ENCODE results near the gene CDKAL1. TPM values are rescaled to one million over a fixed set of nuclear protein-coding genes. Genes with fewer than 3 reads are reported as not detected.
A peak's percentile ranks its signal among the peaks of the same experiment; 100 is the strongest.
"Not testable (repeated sequence)": the region's sequence is repeated elsewhere in the genome, so short reads cannot be mapped to it uniquely, and the experiment has no call there.

The CDKAL1 gene
- total RNA-seq, 1 donor from 2014 or later = 13.4 TPM

DNA sequence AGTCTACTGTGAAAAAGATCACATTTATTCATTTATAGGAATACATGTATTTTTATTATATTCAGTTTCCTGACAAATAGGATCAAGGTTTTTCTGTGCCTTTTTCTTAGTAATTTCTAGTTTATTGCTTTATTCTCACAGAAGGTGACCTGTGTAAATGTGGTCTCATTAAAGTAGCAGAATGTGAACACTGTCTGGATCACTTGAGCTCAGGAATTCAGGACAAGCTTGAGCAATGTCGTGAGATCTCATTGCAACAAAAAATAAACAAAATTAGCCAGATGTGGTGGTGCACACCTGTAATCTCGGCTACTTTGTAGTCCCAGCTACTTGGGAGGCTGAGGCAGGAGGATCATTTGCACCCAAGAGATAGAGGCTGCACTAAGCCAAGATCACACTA is 516.7 kb downstream of the CDKAL1 start:
- Histone ChIP-seq H3K4me3 (ENCODE audit: low read depth, low read length) (no peak overlapping the region), H3K36me3 (ENCODE audit: control insufficient read depth, insufficient read depth, low read length) (no peaks in the 10 kb centered on the region), H3K27me3 (ENCODE audit: control insufficient read depth, insufficient read depth, low read length) (no peaks in the 10 kb centered on the region)
- FAIRE-seq = no peak
- TF ChIP-seq, protein P1, sequence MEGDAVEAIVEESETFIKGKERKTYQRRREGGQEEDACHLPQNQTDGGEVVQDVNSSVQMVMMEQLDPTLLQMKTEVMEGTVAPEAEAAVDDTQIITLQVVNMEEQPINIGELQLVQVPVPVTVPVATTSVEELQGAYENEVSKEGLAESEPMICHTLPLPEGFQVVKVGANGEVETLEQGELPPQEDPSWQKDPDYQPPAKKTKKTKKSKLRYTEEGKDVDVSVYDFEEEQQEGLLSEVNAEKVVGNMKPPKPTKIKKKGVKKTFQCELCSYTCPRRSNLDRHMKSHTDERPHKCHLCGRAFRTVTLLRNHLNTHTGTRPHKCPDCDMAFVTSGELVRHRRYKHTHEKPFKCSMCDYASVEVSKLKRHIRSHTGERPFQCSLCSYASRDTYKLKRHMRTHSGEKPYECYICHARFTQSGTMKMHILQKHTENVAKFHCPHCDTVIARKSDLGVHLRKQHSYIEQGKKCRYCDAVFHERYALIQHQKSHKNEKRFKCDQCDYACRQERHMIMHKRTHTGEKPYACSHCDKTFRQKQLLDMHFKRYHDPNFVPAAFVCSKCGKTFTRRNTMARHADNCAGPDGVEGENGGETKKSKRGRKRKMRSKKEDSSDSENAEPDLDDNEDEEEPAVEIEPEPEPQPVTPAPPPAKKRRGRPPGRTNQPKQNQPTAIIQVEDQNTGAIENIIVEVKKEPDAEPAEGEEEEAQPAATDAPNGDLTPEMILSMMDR (IDR thresholded peaks at IDR 0.05; ENCODE audit: insufficient read depth, low read length, severe bottlenecking) = no peak
- no peak for DNase-seq (ENCODE audit: low read depth)

DNA sequence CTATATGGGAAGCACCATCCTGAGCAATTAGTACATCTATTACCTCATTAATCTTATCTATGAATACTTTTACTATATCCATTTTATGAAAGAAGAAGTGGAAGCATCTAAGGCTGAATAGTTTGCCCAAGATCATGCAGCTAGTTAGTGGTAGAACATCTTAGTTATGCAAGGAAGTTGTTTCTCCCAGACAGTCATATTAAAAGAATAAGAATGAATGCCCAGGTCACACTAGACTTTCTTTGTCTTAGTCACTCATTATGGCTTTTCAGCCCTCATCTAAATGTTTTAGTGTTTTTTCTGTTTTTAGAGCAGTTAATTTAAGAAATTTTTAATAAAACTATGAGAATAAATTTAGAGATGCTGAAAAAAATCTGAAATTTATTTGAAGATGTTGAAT is 517.5 kb downstream of the CDKAL1 start:
- no peaks in the 10 kb centered on the region for H3K27me3 ChIP-seq (ENCODE audit: control insufficient read depth, insufficient read depth, low read length)
- DNase-seq (ENCODE audit: low read depth) = no peak

DNA sequence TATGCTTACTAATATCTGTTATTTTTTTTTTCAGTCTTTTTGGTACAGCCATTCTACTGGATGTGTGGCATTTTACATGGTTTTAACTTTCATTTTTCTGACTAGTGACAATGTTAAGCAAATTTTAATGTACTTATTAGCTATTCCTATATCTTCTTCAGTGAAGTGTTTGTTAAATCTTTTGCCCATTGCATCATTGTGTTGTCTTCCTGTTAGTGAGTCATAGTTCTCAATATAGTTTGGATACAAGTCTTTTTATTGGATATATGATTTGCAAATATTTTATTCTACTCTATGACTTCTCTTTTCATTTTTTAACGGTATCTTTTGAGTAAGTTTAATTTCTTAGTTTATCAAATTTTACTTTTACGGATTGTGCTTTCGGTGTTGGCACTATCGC is 519.4 kb downstream of the CDKAL1 start:
- no peaks in the 10 kb centered on the region for H3K27me3 ChIP-seq (ENCODE audit: control insufficient read depth, insufficient read depth, low read length)
- no peak overlapping the region for H3K4me3 ChIP-seq (ENCODE audit: low read depth, low read length)
- TF ChIP-seq, protein P1 (IDR thresholded peaks at IDR 0.05; ENCODE audit: insufficient read depth, low read length, severe bottlenecking) = no peak
- FAIRE-seq = no peak
- DNase-seq (ENCODE audit: low read depth) = peak; percentile 71
- no peaks in the 10 kb centered on the region for H3K36me3 ChIP-seq (ENCODE audit: control insufficient read depth, insufficient read depth, low read length)

More for the DNA sequence above, 517.5 kb downstream of the CDKAL1 start:
- no peak for FAIRE-seq
- Histone ChIP-seq H3K4me3 (ENCODE audit: low read depth, low read length) (no peak overlapping the region), H3K36me3 (ENCODE audit: control insufficient read depth, insufficient read depth, low read length) (no peaks in the 10 kb centered on the region)
- TF ChIP-seq, protein P1 (IDR thresholded peaks at IDR 0.05; ENCODE audit: insufficient read depth, low read length, severe bottlenecking) = no peak

DNA sequence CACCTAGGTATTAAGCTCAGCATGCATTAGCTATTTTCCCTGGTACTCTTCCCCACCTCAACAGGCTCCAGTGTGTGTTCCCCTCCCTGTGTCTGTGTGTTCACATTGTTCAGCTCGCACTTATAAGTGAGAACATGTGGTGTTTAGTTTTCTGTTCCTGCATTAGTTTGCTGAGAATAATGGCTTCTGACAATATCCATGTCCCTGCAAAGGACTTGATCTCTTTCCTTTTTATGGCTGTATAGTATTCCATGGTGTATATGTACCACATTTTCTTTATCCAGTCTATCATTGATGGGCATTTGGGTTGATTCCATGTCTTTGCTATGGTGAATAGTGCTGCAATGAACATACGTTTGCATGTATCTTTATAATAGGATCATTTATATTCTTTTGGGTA is 521.2 kb downstream of the CDKAL1 start:
- FAIRE-seq; H3K36me3 ChIP-seq (ENCODE audit: control insufficient read depth, insufficient read depth, low read length); H3K27me3 ChIP-seq (ENCODE audit: control insufficient read depth, insufficient read depth, low read length); H3K4me3 ChIP-seq (ENCODE audit: low read depth, low read length); DNase-seq (ENCODE audit: low read depth): not testable (repeated sequence)

DNA sequence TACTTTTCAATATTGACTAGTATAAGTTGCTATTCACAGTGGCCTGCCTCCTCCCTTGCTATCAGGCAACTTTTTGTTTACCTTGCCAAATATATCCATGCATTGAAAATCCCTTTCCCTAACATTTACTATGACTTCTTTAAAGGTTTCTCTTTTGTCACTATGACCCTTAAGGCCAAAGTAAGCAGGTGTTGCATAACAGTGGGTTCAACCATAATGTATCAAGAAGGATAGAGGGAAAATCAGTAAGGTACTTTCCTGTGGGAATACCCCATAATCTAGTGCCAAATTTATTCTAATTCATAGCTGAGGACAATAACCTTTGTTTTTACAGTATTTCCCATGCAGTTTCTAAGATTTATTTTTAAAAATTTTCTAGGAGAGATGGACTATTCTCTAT is 527.6 kb downstream of the CDKAL1 start:
- DNase-seq (ENCODE audit: low read depth) = no peak
- no peak overlapping the region for H3K4me3 ChIP-seq (ENCODE audit: low read depth, low read length)
- TF ChIP-seq, protein P1 (IDR thresholded peaks at IDR 0.05; ENCODE audit: insufficient read depth, low read length, severe bottlenecking) = no peak
- FAIRE-seq = no peak
- no peaks in the 10 kb centered on the region for H3K36me3 ChIP-seq (ENCODE audit: control insufficient read depth, insufficient read depth, low read length)
- no peaks in the 10 kb centered on the region for H3K27me3 ChIP-seq (ENCODE audit: control insufficient read depth, insufficient read depth, low read length)

DNA sequence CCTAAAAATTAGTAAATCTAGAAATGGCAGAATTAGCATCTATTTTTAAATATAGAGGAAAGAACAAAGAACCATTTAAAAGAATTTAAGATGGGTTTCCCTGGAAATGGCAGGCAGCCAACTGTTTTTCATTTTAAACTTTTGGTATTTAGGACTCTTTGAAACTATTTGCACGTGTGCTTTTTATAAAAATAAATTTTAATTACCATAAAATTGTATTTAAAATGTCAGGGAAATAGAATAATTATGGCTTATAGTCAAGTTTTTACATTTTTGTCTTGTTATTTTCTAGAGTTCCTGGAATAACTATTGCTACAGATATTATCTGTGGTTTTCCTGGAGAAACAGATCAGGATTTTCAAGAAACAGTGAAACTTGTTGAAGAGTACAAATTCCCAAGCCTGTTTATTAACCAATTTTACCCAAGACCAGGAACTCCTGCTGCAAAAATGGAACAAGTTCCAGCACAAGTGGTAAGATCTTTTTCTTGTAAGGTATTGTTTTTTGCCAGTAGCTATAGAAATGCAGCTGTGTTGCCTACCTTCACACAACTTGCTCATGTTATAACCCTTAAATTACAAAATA is 530.6 kb downstream of the CDKAL1 start:
- TF ChIP-seq, protein P1 (IDR thresholded peaks at IDR 0.05; ENCODE audit: insufficient read depth, low read length, severe bottlenecking) = no peak
- DNase-seq (ENCODE audit: low read depth) (no peak), FAIRE-seq (no peak)
- no peak overlapping the region for H3K4me3 ChIP-seq (ENCODE audit: low read depth, low read length)
- no peaks in the 10 kb centered on the region for H3K36me3 ChIP-seq (ENCODE audit: control insufficient read depth, insufficient read depth, low read length)
- H3K27me3 ChIP-seq (ENCODE audit: control insufficient read depth, insufficient read depth, low read length) = no peaks in the 10 kb centered on the region
